GM10266 (cell line): ENCODE data around the gene CUL2.
A peak's percentile ranks its signal among the peaks of the same experiment; 100 is the strongest.
"Not testable (repeated sequence)": the region's sequence is repeated elsewhere in the genome, so short reads cannot be mapped to it uniquely, and the experiment has no call there.

Experiments used
- DNase-seq: peaks from one replicate; pipeline ENCODE4 v3.0.0; 2012; ENCODE audit errors: extremely low spot score
- TF ChIP-seq, protein P1 (sequence below): IDR thresholded peaks from 2 replicates; pipeline ENCODE4 v1.5.1; 2012; ENCODE audit warnings: mild to moderate bottlenecking, low read depth; ENCODE audit not compliant: control insufficient read depth, insufficient read depth; ENCODE audit errors: missing control alignments

The CUL2 gene

DNA sequence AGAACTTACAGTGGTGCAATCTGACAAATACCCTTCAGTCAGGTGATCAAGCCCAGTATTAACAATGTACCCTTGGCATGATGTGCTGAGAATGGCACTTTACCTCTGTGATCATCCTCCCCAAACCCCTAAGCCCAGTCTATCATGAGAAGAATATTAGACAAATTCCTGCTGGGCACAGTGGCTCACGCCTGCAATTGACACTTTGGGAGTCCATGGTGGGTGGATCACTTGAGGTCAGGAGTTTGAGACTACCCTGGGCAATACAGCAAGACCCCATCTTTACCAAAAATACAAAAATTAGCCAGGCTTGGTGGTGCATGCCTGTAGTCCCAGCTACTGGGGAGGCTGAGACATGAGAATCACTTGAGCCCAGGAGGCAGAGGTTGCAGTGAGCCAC is 7.4 kb upstream of the CUL2 start:
- DNase-seq = no peak
- TF ChIP-seq, protein P1, sequence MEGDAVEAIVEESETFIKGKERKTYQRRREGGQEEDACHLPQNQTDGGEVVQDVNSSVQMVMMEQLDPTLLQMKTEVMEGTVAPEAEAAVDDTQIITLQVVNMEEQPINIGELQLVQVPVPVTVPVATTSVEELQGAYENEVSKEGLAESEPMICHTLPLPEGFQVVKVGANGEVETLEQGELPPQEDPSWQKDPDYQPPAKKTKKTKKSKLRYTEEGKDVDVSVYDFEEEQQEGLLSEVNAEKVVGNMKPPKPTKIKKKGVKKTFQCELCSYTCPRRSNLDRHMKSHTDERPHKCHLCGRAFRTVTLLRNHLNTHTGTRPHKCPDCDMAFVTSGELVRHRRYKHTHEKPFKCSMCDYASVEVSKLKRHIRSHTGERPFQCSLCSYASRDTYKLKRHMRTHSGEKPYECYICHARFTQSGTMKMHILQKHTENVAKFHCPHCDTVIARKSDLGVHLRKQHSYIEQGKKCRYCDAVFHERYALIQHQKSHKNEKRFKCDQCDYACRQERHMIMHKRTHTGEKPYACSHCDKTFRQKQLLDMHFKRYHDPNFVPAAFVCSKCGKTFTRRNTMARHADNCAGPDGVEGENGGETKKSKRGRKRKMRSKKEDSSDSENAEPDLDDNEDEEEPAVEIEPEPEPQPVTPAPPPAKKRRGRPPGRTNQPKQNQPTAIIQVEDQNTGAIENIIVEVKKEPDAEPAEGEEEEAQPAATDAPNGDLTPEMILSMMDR = no peak

DNA sequence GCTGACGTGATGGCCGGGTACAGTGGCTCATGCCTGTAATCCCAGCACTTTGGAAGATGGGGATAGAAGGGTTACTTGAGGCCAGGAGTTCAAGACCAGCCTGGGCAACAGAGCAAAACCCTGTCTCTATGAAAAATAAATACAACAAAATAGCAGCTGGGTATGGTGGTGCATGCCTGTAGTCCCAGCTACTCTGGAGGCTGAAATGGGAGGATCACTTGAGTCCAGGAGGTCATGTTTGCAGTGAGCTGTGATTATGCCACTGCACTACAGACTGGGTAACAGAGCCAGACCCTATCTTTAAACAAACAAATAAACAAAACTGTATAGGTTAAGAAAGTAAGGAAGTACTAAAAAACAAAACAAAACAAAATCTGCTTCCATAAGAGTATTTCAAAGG is 6.2 kb upstream of the CUL2 start:
- TF ChIP-seq, protein P1 = no peak

DNA sequence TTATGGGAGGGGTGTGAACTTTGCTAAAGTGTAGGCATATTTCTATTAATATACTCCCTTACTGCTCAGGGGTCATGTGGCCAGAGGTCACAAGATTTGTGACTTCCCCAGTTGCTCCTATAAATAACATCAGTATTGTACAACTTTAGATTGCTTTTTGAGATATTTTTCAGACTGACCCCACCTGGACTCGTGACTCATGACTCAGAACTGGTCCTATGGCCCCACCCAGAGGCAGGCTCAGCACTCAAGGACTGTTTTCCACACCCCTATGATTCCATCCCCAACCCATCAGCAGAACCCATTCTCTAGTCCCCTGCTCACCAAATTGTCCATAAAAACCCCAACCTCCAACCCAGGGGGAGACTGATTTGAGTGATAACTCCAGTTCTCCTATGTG is 2.7 kb upstream of the CUL2 start:
- no peak for DNase-seq
- TF ChIP-seq, protein P1 = peak; percentile 10

More for the DNA sequence above, 6.2 kb upstream of the CUL2 start:
- DNase-seq = no peak

DNA sequence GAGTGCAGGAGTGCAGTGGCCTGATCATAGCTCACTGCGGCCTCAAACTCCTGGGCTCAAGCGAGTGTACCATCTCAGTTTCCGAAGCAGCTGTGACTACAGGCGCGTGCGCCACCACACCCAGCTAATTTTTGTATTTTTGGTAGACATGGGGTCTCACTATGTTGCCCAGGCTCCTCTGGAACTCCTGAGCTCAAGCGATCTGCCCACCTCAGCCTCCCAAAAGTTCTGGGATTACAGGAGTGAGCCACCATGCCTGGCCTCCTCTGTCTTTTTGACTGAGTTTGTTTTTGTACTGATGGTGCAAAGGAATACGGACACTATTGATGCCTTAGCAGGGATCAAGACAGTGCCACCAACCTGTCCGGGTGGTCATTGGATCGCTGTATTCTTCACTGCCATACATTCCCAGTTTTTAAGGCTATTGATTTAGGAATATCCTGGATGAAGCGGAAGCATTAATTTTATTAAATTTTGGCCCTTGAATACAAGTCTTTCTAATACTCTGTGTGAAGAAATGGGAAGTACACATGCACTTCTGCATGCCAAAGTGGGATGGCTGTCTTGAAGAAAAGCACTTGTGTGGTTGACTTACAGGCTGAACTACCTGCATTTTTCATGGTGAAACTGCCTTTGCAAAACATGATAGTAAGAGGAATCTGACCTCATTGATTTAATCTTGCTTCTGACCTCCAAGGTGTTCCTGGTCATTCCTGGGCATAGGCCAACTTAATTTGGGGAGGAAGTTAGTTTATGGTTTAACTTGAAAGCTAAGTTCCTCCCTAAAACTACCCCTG is 2.1 kb upstream of the CUL2 start:
- TF ChIP-seq, protein P1 = no peak
- DNase-seq = no peak

DNA sequence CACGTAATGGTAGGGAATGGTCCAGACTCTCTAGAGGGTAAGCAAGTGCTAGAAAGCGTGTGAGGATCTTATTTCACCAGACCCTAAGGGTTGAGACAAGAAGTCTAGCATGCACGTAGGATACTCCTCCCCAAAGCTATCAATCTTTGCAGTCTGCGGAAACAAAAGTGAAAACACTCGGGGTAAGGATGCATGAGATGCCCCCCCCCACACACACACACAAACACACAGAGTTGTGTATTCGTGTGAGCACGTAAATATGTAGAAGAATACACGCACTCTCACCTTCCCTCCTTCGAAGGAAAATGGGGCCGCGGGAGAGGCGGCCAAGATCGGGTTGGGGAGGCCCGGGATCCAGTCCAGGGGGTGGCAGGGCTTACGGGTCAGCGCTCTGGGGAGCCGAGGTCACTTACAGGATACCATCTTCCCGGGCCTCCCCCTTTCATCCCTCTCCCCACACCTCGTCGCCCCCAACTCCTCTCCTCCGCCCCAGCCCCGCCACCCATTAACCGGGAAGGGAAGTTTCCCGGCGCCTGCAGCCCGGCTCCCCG is 455 bp downstream of the CUL2 start:
- DNase-seq = peak; percentile 55
- TF ChIP-seq, protein P1 = no peak

DNA sequence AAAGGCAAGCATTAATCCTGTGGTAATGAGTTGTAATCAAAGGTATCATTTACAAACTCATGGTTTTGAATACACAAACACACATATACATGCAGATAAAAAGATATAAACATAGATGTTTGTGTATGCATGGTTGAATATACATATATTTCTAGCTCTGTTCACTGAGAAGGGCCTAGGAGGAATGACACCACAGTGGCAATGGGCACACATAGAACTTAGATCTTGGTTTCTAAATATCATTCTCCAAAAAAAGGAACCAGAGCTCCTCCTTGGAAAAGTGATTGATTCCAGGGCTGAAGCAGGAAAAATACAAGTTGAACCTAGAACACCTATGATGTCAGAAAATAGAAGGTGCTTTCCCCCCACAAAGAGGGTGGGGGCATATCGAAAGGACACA is 6.9 kb downstream of the CUL2 start:
- TF ChIP-seq, protein P1 = no peak
- DNase-seq = no peak

DNA sequence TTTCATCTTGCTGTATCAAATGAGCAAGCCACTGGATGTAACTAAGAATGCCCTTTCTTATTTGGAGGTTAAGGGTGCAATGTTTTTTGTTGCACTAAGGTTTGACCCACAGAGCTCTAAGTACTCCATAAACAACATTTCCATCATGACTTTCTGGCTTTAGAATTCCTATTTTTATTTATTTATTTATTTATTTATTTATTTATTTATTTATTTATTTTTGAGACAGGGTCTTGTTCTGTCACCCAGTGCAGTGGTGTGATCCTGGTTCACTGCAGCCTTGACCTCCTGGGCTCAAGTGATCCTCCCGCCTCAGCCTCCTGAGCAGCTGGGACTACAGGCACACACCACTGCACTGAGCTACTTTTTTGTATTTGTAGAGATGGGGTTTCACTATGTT is 9.9 kb downstream of the CUL2 start:
- DNase-seq = not testable (repeated sequence)

DNA sequence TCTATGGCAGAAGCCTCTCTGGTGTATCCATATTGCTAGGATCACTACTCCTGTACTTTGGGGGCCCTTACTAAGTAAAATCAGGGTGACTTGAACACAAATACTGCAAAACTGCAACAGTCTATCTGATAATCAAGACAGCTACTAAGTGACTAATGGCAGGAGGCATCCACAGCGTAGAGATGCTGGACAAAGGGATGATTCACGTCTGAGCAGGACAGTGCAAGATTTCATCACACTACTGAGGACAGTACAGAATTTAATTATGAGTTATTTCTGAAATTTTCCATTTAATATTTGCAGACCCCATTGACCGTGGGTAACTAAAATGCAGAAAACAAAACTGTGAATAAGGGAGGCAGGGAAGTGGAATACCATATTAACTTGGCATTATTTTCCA is 10.4 kb downstream of the CUL2 start:
- TF ChIP-seq, protein P1 = no peak
- DNase-seq = no peak
